GM23338 (cell line): ENCODE results near the gene TKFC. TPM values are rescaled to one million over a fixed set of nuclear protein-coding genes. Genes with fewer than 3 reads are reported as not detected.

ENCODE experiments used
- ATAC-seq: fragments of 200-7000 bp; cut with Tn5 transposase; 3 replicates; pipeline ENCODE4 v1.9.1; 2020
- DNase-seq: peaks from one replicate; pipeline ENCODE4 v3.0.0-alpha.2; 2015; ENCODE audit warnings: low spot score
- H2AFZ ChIP-seq: fragments of 200-600 bp; sonication (generic); 2 replicates; pipeline ENCODE4 v1.8.0; 2016; ENCODE audit warnings: antibody characterized with exemption, mild to moderate bottlenecking, moderate library complexity
- H3F3A ChIP-seq: fragments of 200-600 bp; sonication (generic); replicated peaks from 2 replicates; pipeline ENCODE4 v1.8.0; 2017; ENCODE audit warnings: antibody characterized with exemption, mixed run types, low read depth
- H3K27ac ChIP-seq: fragments of 200-600 bp; sonication (generic); 2 replicates; pipeline ENCODE4 v1.6.1; 2016; ENCODE audit warnings: low read depth
- H3K27me3 ChIP-seq: fragments of 200-600 bp; sonication (generic); 2 replicates; pipeline ENCODE4 v1.8.0; 2016; ENCODE audit warnings: mild to moderate bottlenecking, mixed run types, moderate library complexity; ENCODE audit not compliant: insufficient read depth
- H3K36me3 ChIP-seq: fragments of 200-600 bp; sonication (generic); 2 replicates; pipeline ENCODE4 v1.8.0; 2016; ENCODE audit warnings: mild to moderate bottlenecking; ENCODE audit not compliant: insufficient read depth
- H3K4me1 ChIP-seq: fragments of 200-600 bp; sonication (generic); 2 replicates; pipeline ENCODE4 v1.8.0; 2016; ENCODE audit warnings: mild to moderate bottlenecking, moderate library complexity; ENCODE audit not compliant: insufficient read depth
- H3K4me2 ChIP-seq: fragments of 200-600 bp; sonication (generic); 2 replicates; pipeline ENCODE4 v1.7.1; 2017; ENCODE audit warnings: mixed run types
- H3K4me3 ChIP-seq: fragments of 200-600 bp; sonication (generic); 2 replicates; pipeline ENCODE4 v1.6.1; 2016; ENCODE audit warnings: mixed run types
- H3K79me2 ChIP-seq: fragments of 200-600 bp; sonication (generic); replicated peaks from 2 replicates; pipeline ENCODE4 v1.8.0; 2017; ENCODE audit warnings: mild to moderate bottlenecking; ENCODE audit not compliant: insufficient read depth
- H3K9me2 ChIP-seq: fragments of 200-600 bp; sonication (generic); 2 replicates; pipeline ENCODE4 v1.8.0; 2017; ENCODE audit not compliant: insufficient read depth
- H4K20me1 ChIP-seq: fragments of 200-600 bp; sonication (generic); replicated peaks from 2 replicates; pipeline ENCODE4 v1.8.0; 2017; ENCODE audit warnings: mild to moderate bottlenecking; ENCODE audit not compliant: insufficient read depth
- H3K27ac Mint-ChIP-seq: 2 replicates; pipeline ENCODE4 v1.8.0; 2020; ENCODE audit warnings: inconsistent platforms, mild to moderate bottlenecking, moderate library complexity, mixed read lengths
- H3K27me3 Mint-ChIP-seq: 3 replicates; pipeline ENCODE4 v1.8.0; 2022; ENCODE audit warnings: low read depth, mild to moderate bottlenecking, moderate library complexity, mixed read lengths, inconsistent platforms; ENCODE audit not compliant: insufficient read depth, poor library complexity
- H3K36me3 Mint-ChIP-seq: 3 replicates; pipeline ENCODE4 v1.8.0; 2021; ENCODE audit warnings: low read depth, mild to moderate bottlenecking, inconsistent platforms, moderate library complexity, mixed read lengths
- H3K4me1 Mint-ChIP-seq: 3 replicates; pipeline ENCODE4 v1.8.0; 2020; ENCODE audit warnings: mild to moderate bottlenecking, inconsistent platforms, mixed read lengths
- H3K4me3 Mint-ChIP-seq: 3 replicates; pipeline ENCODE4 v1.8.0; 2021; ENCODE audit warnings: moderate library complexity, mild to moderate bottlenecking, inconsistent platforms, mixed read lengths
- H3K9me3 Mint-ChIP-seq: 3 replicates; pipeline ENCODE4 v1.8.0; 2020; ENCODE audit warnings: moderate library complexity, mild to moderate bottlenecking, inconsistent platforms, mixed read lengths
- ETS1 ChIP-seq: IDR thresholded peaks from 2 replicates; pipeline ENCODE4 v1.6.1; 2016; ENCODE audit warnings: antibody characterized with exemption
- EZH2 ChIP-seq: fragments of 200-600 bp; sonication (generic); IDR thresholded peaks from one replicate; pipeline ENCODE4 v1.8.0; 2017; ENCODE audit warnings: antibody characterized with exemption, mild to moderate bottlenecking, low read depth; ENCODE audit not compliant: unreplicated experiment
- EZH2phosphoT487 ChIP-seq: fragments of 200-600 bp; sonication (generic); IDR thresholded peaks from one replicate; pipeline ENCODE4 v1.8.1; 2018; ENCODE audit warnings: antibody characterized with exemption; ENCODE audit not compliant: unreplicated experiment
- JUNB ChIP-seq: IDR thresholded peaks from one replicate; pipeline ENCODE4 v1.6.1; 2016; ENCODE audit warnings: antibody characterized with exemption; ENCODE audit not compliant: unreplicated experiment
- NANOG ChIP-seq: IDR thresholded peaks from 2 replicates; pipeline ENCODE4 v1.6.1; 2016; ENCODE audit warnings: antibody characterized with exemption, borderline replicate concordance
- POLR2AphosphoS5 ChIP-seq: IDR thresholded peaks from 2 replicates; pipeline ENCODE4 v1.6.1; 2016; ENCODE audit warnings: antibody characterized with exemption, low read depth
- REST ChIP-seq: IDR thresholded peaks from one replicate; pipeline ENCODE4 v1.6.1; 2018; ENCODE audit warnings: antibody characterized with exemption; ENCODE audit not compliant: unreplicated experiment
- STAT1 ChIP-seq: IDR thresholded peaks from one replicate; pipeline ENCODE4 v1.6.1; 2016; ENCODE audit warnings: antibody characterized with exemption; ENCODE audit not compliant: unreplicated experiment
- ZNF114 ChIP-seq: fragments of 250-450 bp; sonication (Bioruptor Pico); IDR thresholded peaks from 2 replicates; pipeline ENCODE4 v1.5.0; 2020; ENCODE audit warnings: mild to moderate bottlenecking, moderate library complexity
- ZNF331 ChIP-seq: fragments of 250-450 bp; sonication (Bioruptor Pico); IDR thresholded peaks from 2 replicates; pipeline ENCODE4 v1.5.0; 2020; ENCODE audit warnings: low read depth, mild to moderate bottlenecking, moderate library complexity
- polyA plus RNA-seq: library from polyadenylated mRNA; unstranded; fragments of >200 nt; fragmentation: Nextera tagmentation; extraction: Ambion mirVana; gene quantifications from 2 replicates; pipeline ENCODE4 v1.2.1, GENCODE V29; 2016
- total RNA-seq: library from RNA; depleted of rRNA; stranded (reverse); fragments of >200 nt; shearing (Covaris generic); gene quantifications from 2 replicates; pipeline ENCODE4 v1.2.3, GENCODE V29; 2014
- TF ChIP-seq, protein P1 (sequence below), 2 experiments: fragments of 200-600 bp in 1 of 2; sonication (generic) in 1 of 2; conservative IDR thresholded peaks; 2 replicates each; pipeline versions ENCODE4 v1.5.1 to v1.6.1; 2016 to 2017; ENCODE audit warnings: antibody characterized with exemption in 2 of 2, low read depth in 2 of 2, mild to moderate bottlenecking in 2 of 2, moderate library complexity in 1 of 2

Gene TKFC
- total and polyA plus RNA-seq, 2 experiments from 2014 or later, result 21.7 to 46.9 TPM

GRCh38 chr11:61378713-61379313 is 45.8 kb downstream of the TKFC start (continued):
- TF ChIP-seq REST, result no peak
- TF ChIP-seq EZH2, result no peak

DNA sequence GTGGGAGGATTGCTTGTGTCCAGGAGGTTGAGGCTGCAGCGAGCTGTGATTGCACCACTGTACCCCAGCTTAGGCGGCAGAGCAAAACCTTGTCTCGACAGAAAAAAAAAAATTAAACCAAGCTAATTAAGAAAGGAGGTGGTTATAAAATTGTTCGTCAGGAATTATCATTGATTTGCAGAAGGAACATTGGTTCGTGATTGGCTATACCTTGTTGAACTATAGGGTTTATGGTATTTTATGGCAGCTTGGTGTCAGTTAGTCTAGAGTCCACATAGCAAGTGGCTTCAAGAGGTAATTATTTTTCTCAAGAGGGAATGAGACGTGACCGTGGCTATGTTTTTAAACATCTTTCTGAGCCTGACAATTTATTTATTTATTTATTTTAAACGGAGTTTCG is 47.9 kb downstream of the TKFC start:
- Mint-ChIP-seq H3K9me3 (peaks cover 2% of the 10 kb centered on the region; the same call in 1 of the 3 replicates), H3K27ac (no peak overlapping the region), H3K4me1 (no peaks in the 10 kb centered on the region), H3K27me3 (peaks cover 8% of the 10 kb centered on the region), H3K4me3 (no peak overlapping the region), H3K36me3 (peaks cover 15% of the 10 kb centered on the region)
- Histone ChIP-seq H3K4me1 (no peaks in the 10 kb centered on the region), H3K4me2 (no peak overlapping the region), H2AFZ (no peak overlapping the region), H3K36me3 (no peaks in the 10 kb centered on the region), H3K27ac (no peak overlapping the region), H3F3A (no peaks in the 10 kb centered on the region), H3K4me3 (no peak overlapping the region), H3K79me2 (no peaks in the 10 kb centered on the region), H3K27me3 (no peaks in the 10 kb centered on the region), H3K9me2 (no peaks in the 10 kb centered on the region), H4K20me1 (no peaks in the 10 kb centered on the region)
- no peak for ATAC-seq
- DNase-seq, result no peak
- TF ChIP-seq REST (no peak), ZNF114 (no peak), ETS1 (no peak), JUNB (no peak), EZH2phosphoT487 (no peak), ZNF331 (CRISPR knock-in tag) (no peak), STAT1 (no peak), NANOG (no peak), POLR2AphosphoS5 (no peak), EZH2 (no peak)
- TF ChIP-seq, protein P1, sequence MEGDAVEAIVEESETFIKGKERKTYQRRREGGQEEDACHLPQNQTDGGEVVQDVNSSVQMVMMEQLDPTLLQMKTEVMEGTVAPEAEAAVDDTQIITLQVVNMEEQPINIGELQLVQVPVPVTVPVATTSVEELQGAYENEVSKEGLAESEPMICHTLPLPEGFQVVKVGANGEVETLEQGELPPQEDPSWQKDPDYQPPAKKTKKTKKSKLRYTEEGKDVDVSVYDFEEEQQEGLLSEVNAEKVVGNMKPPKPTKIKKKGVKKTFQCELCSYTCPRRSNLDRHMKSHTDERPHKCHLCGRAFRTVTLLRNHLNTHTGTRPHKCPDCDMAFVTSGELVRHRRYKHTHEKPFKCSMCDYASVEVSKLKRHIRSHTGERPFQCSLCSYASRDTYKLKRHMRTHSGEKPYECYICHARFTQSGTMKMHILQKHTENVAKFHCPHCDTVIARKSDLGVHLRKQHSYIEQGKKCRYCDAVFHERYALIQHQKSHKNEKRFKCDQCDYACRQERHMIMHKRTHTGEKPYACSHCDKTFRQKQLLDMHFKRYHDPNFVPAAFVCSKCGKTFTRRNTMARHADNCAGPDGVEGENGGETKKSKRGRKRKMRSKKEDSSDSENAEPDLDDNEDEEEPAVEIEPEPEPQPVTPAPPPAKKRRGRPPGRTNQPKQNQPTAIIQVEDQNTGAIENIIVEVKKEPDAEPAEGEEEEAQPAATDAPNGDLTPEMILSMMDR (conservative IDR thresholded peaks at IDR 0.05; ENCODE audit: low read depth in 2 of 2), result no peak
